ENCODE data around the gene TBX21. TPM values are rescaled to one million over a fixed set of nuclear protein-coding genes. Genes with fewer than 3 reads are reported as not detected.

TBX21 gene
- total RNA-seq, 2 experiments from 2014 or later: 10.6 to 12.3 TPM

DNA sequence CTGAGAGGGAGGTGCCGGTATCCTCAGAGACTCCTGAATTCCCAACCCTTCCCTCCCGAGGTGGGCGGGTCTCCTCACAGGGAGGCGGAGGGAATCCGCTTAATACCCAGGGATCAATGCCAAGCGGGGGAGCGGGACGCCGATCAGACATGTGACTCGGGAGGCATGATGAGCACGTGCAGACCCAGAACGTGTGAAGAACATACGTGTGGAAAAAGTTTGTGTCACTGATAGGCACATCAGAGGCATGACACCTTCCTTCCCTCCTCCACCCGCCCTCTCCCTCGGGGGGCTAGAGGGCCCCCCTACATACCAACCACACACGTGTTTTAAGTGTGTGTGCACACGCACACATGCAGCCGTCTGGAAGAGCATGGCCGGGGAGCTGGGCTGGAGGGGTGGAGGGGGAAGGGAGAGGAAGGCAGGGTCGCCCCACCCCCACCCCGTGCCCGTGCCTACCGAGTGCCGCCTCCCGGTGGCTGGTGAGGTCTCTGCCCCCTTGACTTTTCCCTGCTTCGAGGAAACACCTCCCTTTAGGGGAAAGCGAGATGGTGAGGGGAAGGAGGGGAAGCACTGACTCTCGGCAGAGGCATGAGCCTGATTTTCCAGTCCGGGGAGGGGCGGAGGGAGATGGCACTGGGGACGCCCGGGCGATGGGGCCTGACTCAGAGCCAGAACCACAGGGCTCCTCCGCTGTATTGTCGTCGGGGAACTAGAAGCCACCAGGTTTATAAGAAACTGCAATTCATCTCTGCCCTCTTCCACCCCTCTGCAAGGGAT is 12.1 kb upstream of the TBX21 start:
- no peak overlapping the region for H3K4me3 Mint-ChIP-seq
- intact Hi-C loops (cut with DNase I, micrococcal nuclease): no loop called here

DNA sequence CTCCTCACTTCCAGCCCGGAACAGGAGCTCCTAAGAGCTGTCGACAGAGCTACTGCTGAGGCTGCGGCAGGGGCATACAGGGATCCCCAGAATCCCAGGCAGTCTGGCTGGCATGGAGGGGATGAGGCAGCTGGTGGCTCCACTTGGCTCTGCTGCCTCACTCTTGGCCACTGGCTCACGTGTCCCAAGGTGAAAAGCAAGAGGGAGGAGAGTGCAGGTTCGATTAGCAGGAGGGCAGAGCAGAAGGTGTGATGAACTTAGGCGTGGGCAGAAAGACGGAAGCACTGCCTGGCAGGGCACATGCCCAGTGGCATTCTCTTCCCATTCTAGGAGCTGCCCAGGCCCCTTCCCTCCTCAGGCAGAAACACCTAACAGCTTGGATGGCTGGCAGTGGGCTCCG is 11.3 kb upstream of the TBX21 start:
- ChIA-PET POLR2A (interaction anchor here (1.1 to 1.4 kb wide), 2 partner anchors 15 to 27 kb away, joined by 3 read pairs; no protein-coding TSS in a partner anchor), CTCF (interaction anchor here (2.6 kb wide), 1 partner anchor 11 kb away, joined by 8 read pairs; the partner anchor contains the start of gene TBX21)
- no peaks in the 10 kb centered on the region for H3K9me3 ChIP-seq (ENCODE audit: control insufficient read depth in 1 of 2, insufficient read depth in 1 of 2, low read length in 2 of 2)
- DNase-seq (no peak), ATAC-seq (ENCODE audit: poor library complexity) (no peak)
- Mint-ChIP-seq H3K4me3 (no peak overlapping the region), H3K36me3 (ENCODE audit: low read depth) (no peaks in the 10 kb centered on the region), H3K4me1 (ENCODE audit: low read depth) (peaks cover 52% of the 10 kb centered on the region), H3K9me3 (no peaks in the 10 kb centered on the region), H3K27ac (no peak overlapping the region), H3K27me3 (peaks cover 32% of the 10 kb centered on the region)
- H3K27me3 ChIP-seq (ENCODE audit: control insufficient read depth in 1 of 2, insufficient read depth in 2 of 2, low read length in 2 of 2): peaks cover 0 to 6% of the 10 kb centered on the region in 2 experiments
- peaks cover 72% of the 10 kb centered on the region for H3K4me1 ChIP-seq (ENCODE audit: insufficient read depth, low read length)
- no peak overlapping the region for H3K27ac ChIP-seq (ENCODE audit: low read depth in 1 of 2, low read length in 2 of 2)
- H3K36me3 ChIP-seq (ENCODE audit: insufficient read depth, low read length): no peaks in the 10 kb centered on the region
- no peak overlapping the region for H3K4me3 ChIP-seq (ENCODE audit: low read length)
- intact Hi-C loops (cut with DNase I, micrococcal nuclease): no loop called here
- TF ChIP-seq, protein P1, sequence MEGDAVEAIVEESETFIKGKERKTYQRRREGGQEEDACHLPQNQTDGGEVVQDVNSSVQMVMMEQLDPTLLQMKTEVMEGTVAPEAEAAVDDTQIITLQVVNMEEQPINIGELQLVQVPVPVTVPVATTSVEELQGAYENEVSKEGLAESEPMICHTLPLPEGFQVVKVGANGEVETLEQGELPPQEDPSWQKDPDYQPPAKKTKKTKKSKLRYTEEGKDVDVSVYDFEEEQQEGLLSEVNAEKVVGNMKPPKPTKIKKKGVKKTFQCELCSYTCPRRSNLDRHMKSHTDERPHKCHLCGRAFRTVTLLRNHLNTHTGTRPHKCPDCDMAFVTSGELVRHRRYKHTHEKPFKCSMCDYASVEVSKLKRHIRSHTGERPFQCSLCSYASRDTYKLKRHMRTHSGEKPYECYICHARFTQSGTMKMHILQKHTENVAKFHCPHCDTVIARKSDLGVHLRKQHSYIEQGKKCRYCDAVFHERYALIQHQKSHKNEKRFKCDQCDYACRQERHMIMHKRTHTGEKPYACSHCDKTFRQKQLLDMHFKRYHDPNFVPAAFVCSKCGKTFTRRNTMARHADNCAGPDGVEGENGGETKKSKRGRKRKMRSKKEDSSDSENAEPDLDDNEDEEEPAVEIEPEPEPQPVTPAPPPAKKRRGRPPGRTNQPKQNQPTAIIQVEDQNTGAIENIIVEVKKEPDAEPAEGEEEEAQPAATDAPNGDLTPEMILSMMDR (IDR thresholded peaks at IDR 0.05): no peak

More for the DNA sequence above, 12.1 kb upstream of the TBX21 start:
- DNase-seq: peak in 13 of 14 experiments; percentile 58 to 83 (median 69)
- TF ChIP-seq, protein P1 (IDR thresholded peaks at IDR 0.05): no peak
- Histone ChIP-seq H3K27ac (ENCODE audit: low read depth in 1 of 2, low read length in 2 of 2) (no peak overlapping the region), H3K4me3 (ENCODE audit: low read length) (peak overlapping the region; percentile 28), H3K36me3 (ENCODE audit: insufficient read depth, low read length) (no peaks in the 10 kb centered on the region), H3K27me3 (ENCODE audit: control insufficient read depth in 1 of 2, insufficient read depth in 2 of 2, low read length in 2 of 2) (peaks cover 0 to 6% of the 10 kb centered on the region in 2 experiments), H3K9me3 (ENCODE audit: control insufficient read depth in 1 of 2, insufficient read depth in 1 of 2, low read length in 2 of 2) (no peaks in the 10 kb centered on the region), H3K4me1 (ENCODE audit: insufficient read depth, low read length) (peaks cover 73% of the 10 kb centered on the region)
- H3K4me1 Mint-ChIP-seq (ENCODE audit: low read depth): peaks cover 52% of the 10 kb centered on the region
- ChIA-PET POLR2A (interaction anchor here (1.1 to 1.4 kb wide), 2 partner anchors 15 to 26 kb away, joined by 3 read pairs; no protein-coding TSS in a partner anchor), CTCF (interaction anchor here (0.6 to 2.6 kb wide), 2 partner anchors 12 to 21 kb away, joined by 3 to 8 read pairs; partner anchors contain the start of gene TBX21)
- peaks cover 25% of the 10 kb centered on the region for H3K27me3 Mint-ChIP-seq
- no peaks in the 10 kb centered on the region for H3K36me3 Mint-ChIP-seq (ENCODE audit: low read depth)
- no peak overlapping the region for H3K27ac Mint-ChIP-seq
- peak; percentile 76 for ATAC-seq (ENCODE audit: poor library complexity)
- no peaks in the 10 kb centered on the region for H3K9me3 Mint-ChIP-seq

DNA sequence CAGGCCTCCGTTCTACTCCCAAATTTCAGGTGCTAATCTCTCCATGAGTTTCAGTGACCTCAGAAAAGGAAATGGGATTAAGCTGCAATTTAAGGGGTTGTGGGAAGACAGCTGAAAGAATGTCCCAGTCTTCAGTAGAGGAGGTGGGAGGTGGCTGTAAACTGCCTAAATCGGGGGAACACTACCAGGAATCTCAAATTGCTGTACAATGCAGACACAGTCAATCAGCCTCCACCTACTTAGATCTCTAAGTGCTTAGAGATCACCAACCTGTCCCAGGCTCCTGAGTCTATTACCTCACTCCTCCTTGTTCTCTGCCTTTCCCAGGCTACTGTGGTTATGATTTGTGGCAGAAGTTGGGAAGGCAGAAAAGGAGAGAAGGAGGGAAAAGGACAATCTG is 8.3 kb upstream of the TBX21 start:
- DNase-seq (no peak), ATAC-seq (ENCODE audit: poor library complexity) (no peak)
- intact Hi-C loops (cut with DNase I, micrococcal nuclease): no loop called here
- Histone ChIP-seq H3K9me3 (ENCODE audit: control insufficient read depth in 1 of 2, insufficient read depth in 1 of 2, low read length in 2 of 2) (no peaks in the 10 kb centered on the region), H3K4me3 (ENCODE audit: low read length) (no peak overlapping the region), H3K4me1 (ENCODE audit: insufficient read depth, low read length) (peaks cover 57% of the 10 kb centered on the region), H3K27me3 (ENCODE audit: control insufficient read depth in 1 of 2, insufficient read depth in 2 of 2, low read length in 2 of 2) (peaks cover 0 to 6% of the 10 kb centered on the region in 2 experiments), H3K36me3 (ENCODE audit: insufficient read depth, low read length) (no peaks in the 10 kb centered on the region), H3K27ac (ENCODE audit: low read depth in 1 of 2, low read length in 2 of 2) (no peak overlapping the region)
- Mint-ChIP-seq H3K36me3 (ENCODE audit: low read depth) (no peaks in the 10 kb centered on the region), H3K9me3 (no peaks in the 10 kb centered on the region), H3K4me3 (no peak overlapping the region), H3K4me1 (ENCODE audit: low read depth) (peaks cover 26% of the 10 kb centered on the region), H3K27ac (no peak overlapping the region), H3K27me3 (peaks cover 32% of the 10 kb centered on the region)
- TF ChIP-seq, protein P1 (IDR thresholded peaks at IDR 0.05): no peak
- ChIA-PET POLR2A (no interaction called here), CTCF (no interaction called here)

Data from CD4-positive, alpha-beta T cell (primary cell).